Measurements from ENCODE around the gene LACC1. TPM values are rescaled to one million over a fixed set of nuclear protein-coding genes. Genes with fewer than 3 reads are reported as not detected.

LACC1 gene
- total and polyA plus RNA-seq, 2 of the 13 experiments (the other 11 are each of a cell fraction or from before 2014, with no cell fraction given) = 0.92 to 1.7 TPM

- TF ChIP-seq SNAPC4 (CRISPR knock-in tag; IDR thresholded peaks at IDR 0.05) = peak; percentile 17; the same call in 1 of the 2 replicates
- no peak for TF ChIP-seq ZNF17 (CRISPR knock-in tag; IDR thresholded peaks at IDR 0.05)
- TF ChIP-seq MAZ (IDR thresholded peaks at IDR 0.05; ENCODE audit: borderline replicate concordance, low read depth, low read length) = no peak
- TF ChIP-seq MAZ (CRISPR knock-in tag; IDR thresholded peaks at IDR 0.05; ENCODE audit: low read depth) = peak; percentile 68; the same call in 1 of the 2 replicates
- peak; percentile 60; the same call in 1 of the 2 replicates for TF ChIP-seq AKAP8 (CRISPR knock-in tag; IDR thresholded peaks at IDR 0.05)
- TF ChIP-seq DPF2 (CRISPR knock-in tag; IDR thresholded peaks at IDR 0.05; ENCODE audit: borderline replicate concordance, low read depth) = no peak
- TF ChIP-seq ZNF343 (CRISPR knock-in tag; IDR thresholded peaks at IDR 0.05) = no peak
- 0 out of 2 replicates have a peak, but pooled peaks have one; percentile 21 for TF ChIP-seq ISL2 (CRISPR knock-in tag; IDR thresholded peaks at IDR 0.05)
- TF ChIP-seq MIER2 (CRISPR knock-in tag; IDR thresholded peaks at IDR 0.05) = no peak
- peak; percentile 72 for TF ChIP-seq JUND (CRISPR knock-in tag; IDR thresholded peaks at IDR 0.05)
- TF ChIP-seq YY1 (IDR thresholded peaks at IDR 0.05; ENCODE audit: insufficient read depth, insufficient replicate concordance, low read depth, low read length) = peak; percentile 27
- peak; percentile 44; the same call in 1 of the 2 replicates for TF ChIP-seq E2F1 (CRISPR knock-in tag; IDR thresholded peaks at IDR 0.05)
- TF ChIP-seq SNAI1 (CRISPR knock-in tag; IDR thresholded peaks at IDR 0.05; ENCODE audit: borderline replicate concordance) = no peak
- peak; percentile 85 for TF ChIP-seq ZNF724P (CRISPR knock-in tag; IDR thresholded peaks at IDR 0.05; ENCODE audit: borderline replicate concordance)
- TF ChIP-seq BRF2 (CRISPR knock-in tag; IDR thresholded peaks at IDR 0.05) = peak; percentile 82; the same call in 1 of the 2 replicates
- TF ChIP-seq ZNF883 (CRISPR knock-in tag; IDR thresholded peaks at IDR 0.05; ENCODE audit: not compliant biosample characterization) = peak; percentile 79
- no peak for TF ChIP-seq ATM (IDR thresholded peaks at IDR 0.05; ENCODE audit: borderline replicate concordance)
- peak; percentile 68 for TF ChIP-seq TAF1 (CRISPR knock-in tag; IDR thresholded peaks at IDR 0.05)
- 0 out of 2 replicates have a peak, but pooled peaks have one; percentile 61 for TF ChIP-seq ZBTB34 (CRISPR knock-in tag; IDR thresholded peaks at IDR 0.05)
- no peak for TF ChIP-seq SMARCC2 (IDR thresholded peaks at IDR 0.05)
Observed at GRCh38 chr13:43878892-43879754, 581 bp upstream of the LACC1 start, which contains the start of gene CCDC122 (continued).

Measured in HepG2 (cell line).